ENCODE results near the gene RUNX3. TPM values are rescaled to one million over a fixed set of nuclear protein-coding genes. Genes with fewer than 3 reads are reported as not detected.
"Not testable (repeated sequence)": the region's sequence is repeated elsewhere in the genome, so short reads cannot be mapped to it uniquely, and the experiment has no call there.

The RUNX3 gene
- total RNA-seq, 1 experiment from 2014 or later, result 10.7 TPM

- DNase-seq (ENCODE audit: low read depth, low spot score), result no peak
- in situ Hi-C loops (cut with HindIII; ENCODE audit: low pct_unique_long_range_greater_than_20kb, low sequenced_read_pairs), result loop anchor here (25.0 kb wide), 1 partner anchor 110 kb away; no protein-coding TSS in a partner anchor
These were observed 28.1 kb downstream of the RUNX3 start for GRCh38 chr1:24901791-24902470.

GRCh38 chr1:24900985-24901781, 28.9 kb downstream of the RUNX3 start:
- no peak for DNase-seq (ENCODE audit: low read depth, low spot score)
- in situ Hi-C loops (cut with HindIII; ENCODE audit: low pct_unique_long_range_greater_than_20kb, low sequenced_read_pairs), result loop anchor here (25.0 kb wide), 1 partner anchor 111 kb away; no protein-coding TSS in a partner anchor

- no peak for DNase-seq (ENCODE audit: low read depth, low spot score)
- in situ Hi-C loops (cut with HindIII; ENCODE audit: low pct_unique_long_range_greater_than_20kb, low sequenced_read_pairs), result loop anchor here (25.0 kb wide), 1 partner anchor 112 kb away; no protein-coding TSS in a partner anchor
These were observed 29.6 kb downstream of the RUNX3 start for GRCh38 chr1:24900486-24900849.

GRCh38 chr1:24899581-24900485, 30.2 kb downstream of the RUNX3 start:
- no peak for DNase-seq (ENCODE audit: low read depth, low spot score)
- in situ Hi-C loops (cut with HindIII; ENCODE audit: low pct_unique_long_range_greater_than_20kb, low sequenced_read_pairs), result loop anchor here (25.0 kb wide), 1 partner anchor 112 kb away; no protein-coding TSS in a partner anchor

- in situ Hi-C loops (cut with HindIII; ENCODE audit: low pct_unique_long_range_greater_than_20kb, low sequenced_read_pairs), result no loop called here
- no peak for DNase-seq (ENCODE audit: low read depth, low spot score)
These were observed 31.1 kb downstream of the RUNX3 start for GRCh38 chr1:24898909-24899439.

GRCh38 chr1:24898152-24898908, 31.7 kb downstream of the RUNX3 start:
- in situ Hi-C loops (cut with HindIII; ENCODE audit: low pct_unique_long_range_greater_than_20kb, low sequenced_read_pairs), result no loop called here
- peak; percentile 61 for DNase-seq (ENCODE audit: low read depth, low spot score)

GRCh38 chr1:24897263-24898151, 32.6 kb downstream of the RUNX3 start:
- no peak for DNase-seq (ENCODE audit: low read depth, low spot score)
- in situ Hi-C loops (cut with HindIII; ENCODE audit: low pct_unique_long_range_greater_than_20kb, low sequenced_read_pairs), result no loop called here

GRCh38 chr1:24896596-24897262, 33.3 kb downstream of the RUNX3 start:
- in situ Hi-C loops (cut with HindIII; ENCODE audit: low pct_unique_long_range_greater_than_20kb, low sequenced_read_pairs), result no loop called here
- DNase-seq (ENCODE audit: low read depth, low spot score), result no peak

- in situ Hi-C loops (cut with HindIII; ENCODE audit: low pct_unique_long_range_greater_than_20kb, low sequenced_read_pairs), result no loop called here
- DNase-seq (ENCODE audit: low read depth, low spot score), result no peak
These were observed 33.9 kb downstream of the RUNX3 start for GRCh38 chr1:24896176-24896575.

- in situ Hi-C loops (cut with HindIII; ENCODE audit: low pct_unique_long_range_greater_than_20kb, low sequenced_read_pairs), result no loop called here
These were observed 34.6 kb downstream of the RUNX3 start for GRCh38 chr1:24895511-24895910.

GRCh38 chr1:24894002-24894401, 36.1 kb downstream of the RUNX3 start:
- no peak for DNase-seq (ENCODE audit: low read depth, low spot score)
- in situ Hi-C loops (cut with HindIII; ENCODE audit: low pct_unique_long_range_greater_than_20kb, low sequenced_read_pairs), result no loop called here

More at GRCh38 chr1:24895511-24895910, 34.6 kb downstream of the RUNX3 start:
- no peak for DNase-seq (ENCODE audit: low read depth, low spot score)

GRCh38 chr1:24893431-24893830, 36.6 kb downstream of the RUNX3 start:
- in situ Hi-C loops (cut with HindIII; ENCODE audit: low pct_unique_long_range_greater_than_20kb, low sequenced_read_pairs), result no loop called here
- no peak for DNase-seq (ENCODE audit: low read depth, low spot score)

GRCh38 chr1:24892188-24893153, 37.6 kb downstream of the RUNX3 start:
- in situ Hi-C loops (cut with HindIII; ENCODE audit: low pct_unique_long_range_greater_than_20kb, low sequenced_read_pairs), result no loop called here
- no peak for DNase-seq (ENCODE audit: low read depth, low spot score)

- DNase-seq (ENCODE audit: low read depth, low spot score); in situ Hi-C loops (cut with HindIII; ENCODE audit: low pct_unique_long_range_greater_than_20kb, low sequenced_read_pairs): not testable (repeated sequence)
These were observed 38.7 kb downstream of the RUNX3 start for GRCh38 chr1:24891367-24891766.

- no peak for DNase-seq (ENCODE audit: low read depth, low spot score)
- in situ Hi-C loops (cut with HindIII; ENCODE audit: low pct_unique_long_range_greater_than_20kb, low sequenced_read_pairs), result no loop called here
These were observed 39.2 kb downstream of the RUNX3 start for GRCh38 chr1:24890887-24891286.

All from SK-MEL-5 (cell line).